NK-92 (cell line): Measurements from ENCODE around the gene NKD1.
"Not testable (repeated sequence)": the region's sequence is repeated elsewhere in the genome, so short reads cannot be mapped to it uniquely, and the experiment has no call there.

Experiments
- DNase-seq: peaks from one replicate; lab custom pipeline; 2025; ENCODE audit not compliant: unreplicated experiment; lab: John Stamatoyannopoulos, UW

Gene NKD1

GRCh38 chr16:50548125-50548908 is at the start of gene NKD1:
Gene NKD1 (plus strand): TSS chr16:50548396. CDS start chr16:50548554, 158 bp downstream.
- no peak for DNase-seq

DNA sequence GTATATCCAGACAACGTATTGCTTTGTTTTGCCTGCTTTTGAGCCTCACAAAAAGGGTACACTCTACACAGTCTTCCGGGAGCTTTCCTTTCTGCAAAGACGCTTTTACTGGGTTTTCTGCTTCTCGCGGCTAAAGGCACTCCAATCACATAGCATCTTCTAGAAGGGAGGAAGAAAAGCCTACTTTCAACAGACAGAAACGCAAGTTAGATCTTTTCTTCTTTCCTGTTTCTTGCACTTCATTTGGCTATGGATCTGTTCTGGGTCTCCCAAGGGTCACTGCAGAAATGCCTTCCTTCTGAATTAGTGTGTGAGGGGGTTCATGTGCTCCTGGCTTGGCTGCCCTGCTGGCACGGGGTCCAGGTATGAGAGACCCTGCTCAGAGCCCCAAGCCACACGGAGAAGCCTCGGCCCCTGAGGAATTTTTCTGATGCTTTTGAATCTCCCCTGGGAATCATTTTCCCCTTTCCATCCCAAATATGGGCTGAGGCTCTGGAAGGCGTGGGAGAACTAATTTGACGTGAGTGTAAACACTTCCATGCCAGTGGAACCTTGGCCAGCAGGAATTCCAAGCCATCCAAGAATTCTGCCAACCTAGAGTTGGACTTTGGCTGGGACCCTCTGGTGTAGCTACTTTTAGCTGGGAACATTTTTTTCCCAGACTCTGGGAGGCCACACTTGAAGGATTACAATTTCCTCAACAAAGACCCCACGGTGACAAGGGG is 49.6 kb upstream of the NKD1 start:
- DNase-seq = no peak

- DNase-seq = no peak
These were observed 48.9 kb upstream of the NKD1 start for GRCh38 chr16:50499254-50499653.

GRCh38 chr16:50500171-50500874 is 47.9 kb upstream of the NKD1 start:
- DNase-seq = no peak

DNA sequence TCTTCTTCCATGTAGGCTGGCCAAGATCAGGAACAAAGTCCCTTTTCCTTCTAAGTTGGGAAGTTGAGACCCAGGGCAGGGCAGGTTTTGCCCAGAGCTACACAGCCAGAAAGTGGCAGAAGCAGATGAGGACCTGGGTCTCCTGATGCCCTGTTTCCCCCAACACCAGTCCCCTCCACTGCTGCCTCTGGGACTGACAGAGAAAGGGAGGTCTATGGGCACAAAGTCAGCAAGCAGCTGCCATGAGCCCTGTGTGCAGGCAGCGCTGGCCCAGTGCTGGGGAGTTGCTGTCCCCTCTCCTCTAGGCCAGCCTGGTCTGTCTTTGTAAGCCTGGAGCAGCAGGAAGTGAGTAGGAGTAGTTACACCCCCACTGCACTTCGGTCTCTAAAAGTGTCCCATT is 46.9 kb upstream of the NKD1 start:
- no peak for DNase-seq

DNA sequence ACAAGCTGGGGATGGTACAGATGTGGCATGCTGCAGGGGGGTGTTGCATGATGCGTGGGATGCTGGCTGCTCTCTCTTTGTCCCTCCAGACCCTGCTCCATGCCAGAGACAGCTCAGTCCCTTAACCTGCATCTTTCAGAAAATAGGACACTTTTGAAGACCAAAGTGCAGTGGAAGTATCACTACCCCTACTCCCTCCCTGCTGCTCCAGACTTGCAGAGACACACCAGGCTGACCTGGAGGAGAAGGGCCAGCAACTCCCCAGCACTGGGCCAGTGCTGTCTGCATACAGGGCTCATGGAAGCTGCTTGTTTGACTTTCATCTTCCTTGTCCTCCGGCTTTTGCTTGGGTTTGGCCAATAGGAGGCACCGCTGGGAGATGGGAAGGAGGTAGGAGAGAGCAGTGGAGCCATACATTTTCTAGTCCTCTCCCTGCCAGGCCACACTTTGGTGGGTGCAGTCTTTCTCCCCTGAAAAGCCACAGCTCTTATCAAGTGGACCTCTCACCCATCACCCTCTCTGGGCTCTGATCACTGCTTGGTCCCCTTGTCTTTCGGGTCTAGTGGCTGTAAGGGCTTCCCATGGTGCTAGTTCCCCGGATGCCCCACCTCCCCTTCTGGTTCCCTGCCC is 46.1 kb upstream of the NKD1 start:
- DNase-seq = no peak

GRCh38 chr16:50502616-50503011 is 45.6 kb upstream of the NKD1 start:
- no peak for DNase-seq

GRCh38 chr16:50503868-50504531 is 44.2 kb upstream of the NKD1 start:
- DNase-seq = not testable (repeated sequence)

GRCh38 chr16:50505115-50505514 is 43.1 kb upstream of the NKD1 start:
- no peak for DNase-seq

DNA sequence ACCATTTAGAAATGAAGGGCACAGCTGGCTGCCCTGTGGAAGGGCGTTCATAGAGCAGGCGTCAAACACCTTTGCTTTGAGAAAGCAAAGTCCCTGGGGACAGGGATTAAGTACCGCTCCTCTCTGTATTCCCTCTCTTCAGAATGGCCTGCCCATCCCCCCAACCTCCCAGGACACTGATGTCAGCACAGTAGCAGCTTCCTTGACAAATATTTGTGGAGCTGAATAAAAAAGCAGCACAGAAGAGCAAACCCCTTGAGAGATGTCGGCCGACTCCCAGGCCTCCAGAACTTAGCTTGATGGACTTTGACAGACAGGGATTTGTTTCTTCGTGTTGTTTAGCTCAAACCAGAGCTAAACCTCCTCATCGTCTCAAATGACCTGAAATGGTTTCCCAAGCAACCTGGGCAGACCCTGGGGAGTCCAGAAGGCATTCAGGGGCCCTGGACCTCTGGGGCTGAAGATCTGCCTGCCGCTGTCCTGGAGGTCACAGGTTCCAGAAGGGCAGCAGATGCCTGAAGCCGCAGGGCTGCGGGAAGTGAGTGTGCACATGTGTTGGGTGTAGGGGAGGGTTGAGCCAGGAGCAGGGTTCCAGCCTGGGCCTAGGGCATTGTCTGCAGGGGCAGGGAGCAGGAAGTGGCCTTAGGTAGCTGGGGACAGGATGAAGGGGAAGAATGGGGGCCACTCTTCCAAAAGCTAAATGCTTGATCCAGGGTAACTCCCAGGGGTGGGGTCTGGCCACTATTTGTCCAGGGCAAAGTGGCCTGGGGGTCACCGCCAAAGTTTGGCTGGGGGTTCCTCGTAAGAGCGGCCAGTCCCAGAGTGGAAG is 42.3 kb upstream of the NKD1 start:
- DNase-seq = no peak

- no peak for DNase-seq
These were observed 41.7 kb upstream of the NKD1 start for GRCh38 chr16:50506543-50506937.

DNA sequence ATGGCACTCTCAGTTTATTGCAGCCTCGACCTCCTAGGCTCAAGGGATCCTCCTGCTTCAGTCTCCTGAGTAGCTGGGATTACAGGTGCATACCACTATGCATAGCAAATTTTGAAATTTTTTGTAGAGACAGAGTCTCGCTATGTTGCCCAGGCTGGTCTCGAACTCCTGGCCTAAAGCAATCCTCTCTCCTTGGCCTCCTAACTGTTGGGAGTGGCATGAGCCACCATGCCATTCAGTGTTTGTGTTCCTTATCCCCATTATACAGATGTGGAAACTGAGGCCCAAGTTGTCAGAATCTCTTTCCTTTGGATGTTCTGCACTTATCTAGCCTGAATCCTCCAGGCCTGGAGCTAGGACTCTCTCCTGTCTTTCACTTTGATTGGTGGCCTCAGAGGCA is 40.8 kb upstream of the NKD1 start:
- DNase-seq = no peak

DNA sequence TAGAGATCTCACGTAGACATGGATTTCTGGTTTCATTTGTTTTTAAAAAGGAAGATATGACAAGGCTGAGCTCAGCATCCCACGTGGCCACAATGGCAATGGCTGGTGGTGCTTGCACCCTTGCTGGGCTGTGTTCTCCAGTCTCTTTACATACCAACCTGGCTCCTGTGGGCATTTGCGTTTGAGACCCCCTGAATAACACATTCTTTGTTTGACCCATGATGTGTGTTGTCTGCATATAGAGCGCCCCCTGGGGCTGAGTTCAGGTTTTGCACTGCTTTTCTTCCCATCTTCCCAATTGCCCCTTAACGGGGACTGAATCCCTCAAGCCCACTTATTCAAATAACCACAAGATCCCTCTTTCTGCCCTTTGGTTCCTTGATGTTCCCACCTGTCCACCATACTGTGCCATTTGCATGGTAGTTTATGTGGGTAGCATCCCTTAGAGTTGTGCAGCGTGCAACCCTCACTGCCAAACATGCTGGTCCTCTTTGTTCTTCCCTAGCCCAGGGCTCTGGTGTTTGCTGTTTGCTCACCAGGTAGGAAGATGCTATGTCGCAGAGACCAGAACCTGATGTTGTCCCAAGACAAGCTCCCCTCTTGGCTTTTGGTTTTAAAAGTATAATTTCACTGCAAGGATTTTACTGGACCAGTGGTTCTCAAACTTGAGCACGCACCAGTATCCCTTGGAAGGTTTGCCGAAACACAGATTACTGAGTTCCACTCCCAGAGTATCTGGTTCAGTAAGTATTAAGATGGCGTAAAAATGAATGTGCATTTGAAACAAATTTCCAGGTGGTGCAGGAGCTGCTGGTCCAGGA is 38.5 kb upstream of the NKD1 start:
- no peak for DNase-seq

DNA sequence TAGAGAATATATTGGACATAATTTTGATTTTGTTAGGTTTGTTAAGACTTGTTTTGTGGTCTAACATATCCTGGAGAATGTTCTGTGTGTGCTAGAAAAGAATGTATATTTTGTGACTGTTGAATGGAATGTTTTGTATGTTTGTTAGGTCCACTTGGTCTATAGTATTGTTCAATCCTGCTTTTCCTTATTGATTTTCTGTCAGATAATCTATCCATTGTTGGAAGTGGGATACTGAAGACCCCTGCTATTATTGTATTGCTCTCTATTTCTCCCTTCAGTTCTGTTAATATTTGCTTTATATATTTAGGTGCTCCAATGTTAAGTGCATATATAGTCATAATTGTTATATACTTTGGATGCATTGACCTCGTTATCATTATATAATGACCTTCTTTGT is 33.0 kb upstream of the NKD1 start:
- DNase-seq = no peak

DNA sequence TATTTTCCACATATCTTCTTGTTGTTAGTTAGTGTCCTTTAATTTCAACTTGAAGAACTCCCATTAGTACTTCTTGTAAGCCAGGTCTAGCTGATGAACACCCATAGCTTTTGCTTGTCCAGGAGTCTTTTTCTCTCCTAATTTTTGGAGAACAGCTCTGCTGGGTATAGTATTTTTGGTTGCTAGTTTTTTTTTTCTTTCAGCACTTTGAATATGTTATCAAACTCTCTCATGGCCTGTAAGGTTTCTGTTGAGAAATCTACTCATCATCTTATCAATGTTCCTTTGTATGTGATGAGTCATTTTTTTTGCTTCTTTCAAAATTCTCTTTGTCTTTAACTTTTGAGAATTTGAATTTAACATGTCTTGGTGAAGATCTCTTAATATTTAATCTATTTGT is 31.8 kb upstream of the NKD1 start:
- DNase-seq = no peak

- no peak for DNase-seq
These were observed 31.3 kb upstream of the NKD1 start for GRCh38 chr16:50516890-50517289.

DNA sequence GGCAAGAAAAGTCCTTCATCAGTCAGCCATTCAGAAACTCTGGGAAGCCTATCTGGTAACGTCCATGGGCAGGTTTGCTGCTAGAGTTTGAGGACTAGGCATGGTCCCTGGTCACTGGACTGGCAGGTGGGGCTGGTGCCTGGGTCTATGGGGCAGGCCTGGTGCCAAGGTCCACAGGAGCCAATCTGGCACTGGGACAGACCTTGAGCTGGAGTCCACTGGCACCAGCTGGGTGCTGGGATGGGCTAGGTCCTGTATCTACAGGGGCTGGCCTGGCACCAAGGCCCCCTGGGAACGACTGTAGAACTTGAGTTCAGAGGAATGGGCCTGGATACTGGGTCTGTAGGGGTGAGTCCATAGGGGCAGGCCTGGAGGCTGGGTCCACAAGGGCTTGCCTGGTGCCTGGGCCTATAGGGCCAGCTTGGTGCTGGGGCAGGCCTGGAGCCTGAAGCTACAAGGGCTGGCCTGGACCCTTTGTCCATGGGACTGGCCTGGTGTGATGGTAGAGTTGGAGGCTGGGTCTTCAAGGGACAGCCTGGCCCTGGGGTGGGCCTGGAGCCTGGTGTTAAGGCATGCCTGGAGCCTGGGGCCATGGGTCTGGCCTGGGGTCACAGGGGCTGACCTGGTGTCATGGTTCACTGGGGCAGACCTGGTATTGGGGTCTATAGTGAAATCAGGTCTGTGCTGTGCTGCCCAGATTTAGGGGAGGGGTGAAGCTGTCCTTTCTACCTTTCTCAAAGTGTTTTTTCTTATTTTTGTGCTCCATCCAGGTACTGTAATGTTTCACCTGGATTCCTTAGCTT is 30.5 kb upstream of the NKD1 start:
- no peak for DNase-seq

DNA sequence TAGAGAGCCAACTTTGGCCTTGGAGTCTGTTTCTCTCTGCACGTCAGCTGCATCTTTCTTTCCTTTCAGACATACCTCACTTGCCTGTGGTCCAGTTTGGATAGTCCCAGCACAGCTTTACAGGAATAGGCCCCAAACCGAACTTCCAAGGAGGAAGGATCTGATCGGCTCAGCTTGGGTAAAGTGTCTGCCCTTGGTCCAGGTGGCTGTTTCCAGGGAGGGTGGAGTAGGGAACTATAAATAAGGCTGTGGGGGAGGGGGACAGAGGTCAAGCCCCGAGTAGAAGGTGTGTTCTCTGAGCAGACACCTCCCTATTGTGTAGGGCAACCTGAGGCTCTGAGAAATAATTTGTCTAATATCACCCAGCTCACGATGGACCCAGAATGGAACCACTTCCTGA is 29.2 kb upstream of the NKD1 start:
- no peak for DNase-seq
